GM21381 (cell line): ENCODE data around the gene WNT7B.

ENCODE experiments used
- ATAC-seq: cut with Tn5 transposase; IDR thresholded peaks from one replicate; pipeline ENCODE4 v1.9.1; 2021; ENCODE audit warnings: mild to moderate bottlenecking, moderate library complexity; ENCODE audit not compliant: unreplicated experiment

WNT7B gene

DNA sequence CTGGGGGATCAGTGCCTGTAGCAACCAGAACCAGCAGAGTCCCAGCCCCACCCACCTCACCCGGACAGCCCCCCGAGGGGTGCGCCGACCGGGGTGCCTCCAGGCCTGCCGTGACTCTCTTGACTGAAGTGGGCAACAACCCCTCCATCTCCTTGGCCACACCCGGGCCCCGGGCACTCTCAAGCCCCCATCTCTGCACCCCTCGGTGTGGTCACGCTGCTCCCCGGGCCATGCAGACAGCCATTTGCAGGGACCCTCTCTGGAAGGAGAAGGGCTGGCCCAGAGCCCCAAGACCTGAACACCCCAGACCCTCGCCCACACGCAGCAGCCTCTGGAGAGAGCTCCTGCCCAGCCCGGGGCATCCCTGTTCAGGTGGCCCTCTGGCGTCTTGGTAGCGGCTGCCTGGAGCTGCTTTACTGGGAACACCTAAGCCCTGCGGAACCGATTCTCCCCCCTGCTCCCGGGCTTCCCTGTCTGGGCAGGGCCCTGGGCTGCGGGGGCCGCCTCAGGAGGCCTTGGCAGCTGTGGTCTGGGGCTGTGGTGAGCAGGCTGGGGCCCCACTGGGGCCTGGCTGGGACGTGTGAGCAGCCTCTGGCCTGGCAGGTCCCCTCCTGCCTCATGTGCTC is 84.9 kb downstream of the WNT7B start:
- ATAC-seq = no peak

DNA sequence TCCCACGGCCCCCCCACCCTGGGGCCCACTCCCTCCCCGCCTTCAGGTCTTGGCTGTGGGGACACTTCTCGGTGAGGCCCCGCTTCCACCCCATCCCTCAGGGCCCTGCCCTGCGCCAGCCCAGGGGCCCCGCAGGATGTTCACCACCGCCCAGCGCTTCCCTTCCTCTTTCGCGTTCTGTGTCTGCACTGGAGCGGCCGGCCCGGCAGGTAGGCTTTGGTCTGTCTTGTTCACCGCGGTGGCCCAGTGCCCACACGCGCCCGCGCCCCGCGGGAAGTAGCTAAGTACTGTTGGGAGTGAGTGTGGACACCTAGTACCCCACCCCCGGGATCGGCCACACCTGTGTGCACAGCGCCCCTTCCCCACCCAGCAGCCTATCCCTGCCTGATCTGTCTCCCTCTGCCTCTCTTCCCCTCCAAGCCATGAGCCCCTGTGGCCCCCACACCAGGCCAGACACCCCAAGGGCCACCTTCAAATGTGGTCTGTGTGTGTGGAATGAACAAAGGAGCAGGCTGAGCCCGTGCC is 85.4 kb downstream of the WNT7B start:
- no peak for ATAC-seq

DNA sequence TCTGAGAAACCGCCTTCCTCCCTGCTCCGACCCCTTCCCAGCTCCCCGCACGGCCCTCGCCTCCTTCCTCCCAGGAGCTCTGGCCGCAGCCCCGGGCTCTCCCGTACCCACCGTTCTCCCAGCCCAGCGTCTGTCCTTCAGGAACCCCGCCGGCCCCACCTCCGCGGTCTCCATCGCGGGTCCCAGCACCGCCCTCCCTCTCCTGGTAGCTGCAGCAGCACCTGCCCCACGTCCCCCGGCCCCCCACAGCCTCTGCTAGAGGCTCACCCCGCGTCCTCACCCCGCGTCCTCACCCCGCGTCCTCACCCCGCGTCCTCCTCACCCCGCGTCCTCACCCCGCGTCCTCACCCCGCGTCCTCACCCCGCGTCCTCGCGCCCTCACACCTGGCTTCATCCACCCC is 85.9 kb downstream of the WNT7B start:
- no peak for ATAC-seq

DNA sequence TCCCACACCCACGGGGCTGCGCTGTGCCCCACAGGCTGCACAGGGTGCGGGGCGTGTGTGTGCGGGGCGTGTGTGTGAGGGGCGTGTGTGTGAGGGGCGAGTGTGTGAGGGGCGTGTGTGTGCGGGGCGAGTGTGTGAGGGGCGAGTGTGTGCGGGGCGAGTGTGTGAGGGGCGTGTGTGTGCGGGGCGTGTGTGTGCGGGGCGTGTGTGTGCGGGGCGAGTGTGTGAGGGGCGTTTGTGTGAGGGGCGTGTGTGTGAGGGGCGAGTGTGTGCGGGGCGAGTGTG is 86.7 kb downstream of the WNT7B start:
- ATAC-seq = no peak

DNA sequence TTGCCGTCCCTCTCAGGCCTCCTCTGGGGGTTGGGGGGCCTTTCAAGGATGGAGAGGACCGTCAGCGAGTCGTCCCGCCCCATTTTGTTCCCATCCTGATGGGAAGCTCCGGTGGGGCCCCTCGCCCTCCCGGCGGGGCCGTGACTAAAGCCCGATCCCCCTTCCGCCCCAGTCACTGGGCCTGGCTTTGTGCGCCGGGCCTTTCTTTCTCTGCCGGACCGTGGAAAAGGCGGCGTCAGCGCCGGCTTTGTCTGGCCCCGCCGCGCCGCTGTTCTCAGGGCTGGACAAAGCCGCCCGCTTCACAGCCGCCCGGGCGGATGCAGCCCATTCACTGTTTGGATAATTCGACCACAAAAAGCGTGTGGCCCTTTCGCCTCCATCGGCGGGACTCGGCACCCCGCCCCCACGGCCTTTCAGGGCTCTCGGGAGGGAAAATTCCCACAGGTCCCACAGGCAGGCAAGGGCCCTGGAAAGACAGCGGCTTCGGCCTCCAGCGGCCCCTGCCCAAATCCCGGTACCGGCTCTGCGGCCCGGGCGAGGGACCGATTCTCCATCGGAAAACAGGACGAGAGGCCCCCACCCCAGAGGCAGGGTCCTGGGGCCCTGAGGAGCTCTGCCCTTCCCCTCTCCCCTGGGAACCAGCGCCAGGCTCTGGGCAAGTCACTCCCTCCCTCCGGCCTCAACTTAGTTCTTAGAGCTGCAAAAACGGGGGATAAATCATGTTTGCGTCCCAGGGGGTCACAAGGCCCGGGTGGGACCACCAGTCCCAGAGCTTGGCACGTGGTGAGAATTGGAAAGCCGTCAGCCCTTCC is 87.2 kb downstream of the WNT7B start:
- ATAC-seq = no peak

DNA sequence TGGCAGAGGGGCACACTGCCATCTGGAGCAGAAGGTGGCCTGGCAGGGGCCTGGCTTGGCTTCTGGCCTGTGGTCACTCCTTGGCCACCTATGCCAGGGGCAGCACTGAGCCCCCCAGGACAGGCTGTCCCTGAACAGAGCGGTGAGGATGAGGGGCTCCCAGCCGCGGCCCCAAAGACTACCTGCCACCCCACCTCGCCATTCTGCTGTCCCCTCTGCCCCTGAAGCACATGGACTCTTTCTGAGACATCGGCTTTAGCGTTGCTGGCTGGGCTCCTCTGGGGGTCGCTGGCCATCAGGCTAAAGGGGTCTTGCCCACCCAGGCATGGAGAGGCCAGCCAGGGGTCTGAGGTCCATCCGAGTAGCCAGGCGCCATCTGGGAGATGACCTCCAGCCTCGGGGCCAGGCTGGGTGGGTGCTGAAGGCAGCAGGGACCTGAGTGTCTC is 87.8 kb downstream of the WNT7B start:
- ATAC-seq = no peak

DNA sequence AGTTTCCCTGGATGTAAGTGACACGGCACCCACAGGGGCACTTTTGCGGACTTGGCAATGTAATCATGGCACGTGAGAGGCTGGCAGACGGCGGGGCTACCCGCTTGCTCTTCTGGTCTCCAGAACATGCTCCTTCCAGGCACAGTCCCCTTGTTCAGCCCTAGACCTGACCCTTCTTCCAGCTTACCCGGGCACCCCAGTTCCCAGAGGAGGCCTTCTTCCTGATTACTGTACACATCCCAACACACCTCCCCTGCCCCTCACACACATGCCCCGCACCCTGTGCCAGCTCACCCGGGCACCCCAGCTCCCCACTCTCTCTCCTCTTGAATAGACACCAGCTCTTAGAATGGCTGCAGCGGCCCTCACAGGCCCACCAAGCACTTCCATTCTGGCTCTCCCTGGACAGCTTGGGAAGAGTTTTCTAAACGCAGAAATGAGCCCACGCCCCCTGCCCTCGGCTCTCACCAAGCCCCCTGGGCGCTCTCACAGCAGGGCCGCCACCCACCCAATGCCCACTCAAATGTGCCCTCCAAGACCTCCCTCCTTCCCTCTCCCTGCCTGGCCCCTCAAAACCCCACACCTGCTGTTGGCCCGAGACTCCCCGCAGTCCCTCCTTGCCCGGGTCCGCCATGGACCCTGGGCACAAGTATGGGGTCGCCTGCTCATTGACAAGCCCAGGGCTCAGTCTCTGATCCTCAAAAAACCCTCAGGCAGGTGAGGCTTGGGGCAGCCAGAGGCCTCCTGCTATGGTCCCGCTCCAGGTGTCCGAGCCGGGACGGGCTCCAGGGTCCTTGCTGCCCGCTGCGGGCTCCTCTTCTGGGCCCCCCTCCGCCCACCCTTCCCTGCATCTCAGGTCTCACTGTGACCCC is 88.5 kb downstream of the WNT7B start:
- ATAC-seq = no peak

DNA sequence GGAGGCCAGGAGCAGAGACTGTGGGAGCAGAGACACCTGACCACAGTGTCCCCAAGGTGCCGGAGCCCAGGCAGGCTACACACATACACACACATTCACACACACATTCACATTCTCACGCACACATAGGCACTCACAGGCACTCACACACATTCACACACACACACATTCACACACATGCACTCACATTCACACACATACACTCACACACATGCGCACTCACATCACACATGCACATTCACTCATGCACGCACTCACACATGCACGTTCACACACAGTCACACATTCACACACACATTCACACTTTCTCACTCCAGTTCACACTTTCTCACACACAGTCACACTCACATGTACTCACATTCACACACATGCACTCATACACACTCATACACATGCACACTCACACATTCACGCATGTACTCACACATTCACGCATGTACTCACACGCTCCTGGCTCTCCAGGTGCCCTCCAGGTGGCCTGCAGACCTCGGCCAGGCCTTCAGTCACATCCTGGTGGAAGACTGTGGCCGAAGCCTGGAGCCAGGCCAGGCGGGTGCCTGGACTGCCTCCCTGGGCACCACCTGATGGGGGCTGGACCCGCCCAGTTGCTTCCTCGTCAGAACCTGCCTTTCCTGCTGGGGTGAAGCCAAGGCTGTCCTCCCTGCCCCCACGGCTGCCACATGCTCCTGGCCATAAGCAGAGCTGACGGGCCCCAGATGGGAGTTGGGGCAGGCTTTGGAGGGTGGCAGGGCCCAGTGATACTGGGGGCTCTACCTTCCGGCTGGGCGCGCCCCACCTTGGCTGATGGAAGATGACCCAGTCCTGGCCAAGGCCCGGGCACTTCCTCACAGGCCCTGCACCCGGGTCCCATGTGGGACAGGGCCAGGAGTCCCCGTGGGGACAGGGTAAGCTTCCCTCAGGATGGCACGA is 89.5 kb downstream of the WNT7B start:
- no peak for ATAC-seq

DNA sequence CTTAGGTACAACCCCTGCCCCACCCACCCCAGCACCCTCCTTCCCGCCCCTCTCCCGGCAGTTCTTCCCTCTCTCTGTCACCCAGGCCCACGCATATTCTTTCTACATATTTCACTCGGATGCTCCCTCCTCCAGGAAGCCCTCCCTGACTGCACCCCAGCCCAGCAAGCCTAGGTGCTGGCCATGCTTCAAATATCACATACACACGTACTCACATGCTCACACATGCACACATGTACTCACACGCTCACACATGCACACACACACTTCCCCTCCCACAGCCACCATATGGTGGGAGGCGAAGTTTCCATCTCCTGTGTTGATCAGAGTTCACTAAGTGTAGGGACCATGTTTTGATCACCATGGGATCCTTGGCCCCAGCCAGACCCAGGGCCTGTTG is 90.4 kb downstream of the WNT7B start:
- no peak for ATAC-seq

DNA sequence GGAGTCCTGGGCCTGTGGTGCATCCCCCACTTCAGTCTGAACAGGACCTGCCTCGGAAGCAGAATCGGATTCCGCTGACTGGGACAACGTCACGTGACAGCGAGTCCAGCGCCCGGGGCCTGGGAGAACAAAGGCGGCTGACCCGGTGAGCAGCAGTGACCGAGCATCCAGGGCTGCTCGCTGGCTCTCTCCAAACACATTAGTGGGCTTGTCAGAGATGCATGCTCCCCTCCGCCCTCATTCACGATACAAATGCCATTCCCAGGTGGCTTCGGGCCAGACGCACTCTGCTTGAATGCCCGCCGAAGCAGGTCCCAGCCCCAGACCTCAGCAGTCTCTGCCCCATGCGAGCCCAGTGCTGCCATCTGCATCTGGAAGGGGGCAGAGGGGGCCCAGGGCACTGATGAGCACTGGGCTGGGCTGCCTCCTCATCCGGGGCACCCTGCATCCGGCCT is 91.0 kb downstream of the WNT7B start:
- no peak for ATAC-seq

DNA sequence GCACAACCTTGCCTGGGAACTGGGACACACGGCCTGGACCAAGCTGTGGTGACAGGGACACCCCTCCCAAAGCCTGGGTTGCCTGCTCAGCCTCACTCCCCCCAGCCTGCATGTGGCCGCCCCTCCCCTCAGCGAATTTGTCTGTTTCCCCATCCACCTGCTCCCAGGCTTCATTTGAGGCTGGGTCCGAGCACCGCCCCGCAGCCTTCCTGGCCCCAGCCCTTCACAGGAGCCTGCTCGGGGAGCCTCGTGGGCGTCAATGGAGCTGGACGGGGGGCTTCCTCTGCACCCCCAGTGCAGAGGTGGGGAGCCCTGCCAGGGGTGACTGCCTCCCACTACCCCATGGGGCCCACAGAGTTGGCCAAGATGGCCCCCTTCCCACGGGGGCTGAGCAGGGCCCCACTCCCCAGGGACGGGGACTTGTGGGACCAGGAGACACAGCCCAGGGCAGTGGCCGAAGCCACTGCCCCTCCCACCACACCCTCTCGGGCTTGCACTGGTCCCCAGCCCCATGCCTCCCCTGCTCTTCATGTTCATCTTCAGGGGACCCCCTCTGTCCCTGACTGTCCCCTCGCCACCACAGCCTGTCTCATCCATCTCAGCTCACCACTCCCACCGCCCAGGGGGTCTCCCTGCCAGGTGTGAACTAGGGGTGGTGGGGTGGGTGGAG is 91.7 kb downstream of the WNT7B start:
- no peak for ATAC-seq

DNA sequence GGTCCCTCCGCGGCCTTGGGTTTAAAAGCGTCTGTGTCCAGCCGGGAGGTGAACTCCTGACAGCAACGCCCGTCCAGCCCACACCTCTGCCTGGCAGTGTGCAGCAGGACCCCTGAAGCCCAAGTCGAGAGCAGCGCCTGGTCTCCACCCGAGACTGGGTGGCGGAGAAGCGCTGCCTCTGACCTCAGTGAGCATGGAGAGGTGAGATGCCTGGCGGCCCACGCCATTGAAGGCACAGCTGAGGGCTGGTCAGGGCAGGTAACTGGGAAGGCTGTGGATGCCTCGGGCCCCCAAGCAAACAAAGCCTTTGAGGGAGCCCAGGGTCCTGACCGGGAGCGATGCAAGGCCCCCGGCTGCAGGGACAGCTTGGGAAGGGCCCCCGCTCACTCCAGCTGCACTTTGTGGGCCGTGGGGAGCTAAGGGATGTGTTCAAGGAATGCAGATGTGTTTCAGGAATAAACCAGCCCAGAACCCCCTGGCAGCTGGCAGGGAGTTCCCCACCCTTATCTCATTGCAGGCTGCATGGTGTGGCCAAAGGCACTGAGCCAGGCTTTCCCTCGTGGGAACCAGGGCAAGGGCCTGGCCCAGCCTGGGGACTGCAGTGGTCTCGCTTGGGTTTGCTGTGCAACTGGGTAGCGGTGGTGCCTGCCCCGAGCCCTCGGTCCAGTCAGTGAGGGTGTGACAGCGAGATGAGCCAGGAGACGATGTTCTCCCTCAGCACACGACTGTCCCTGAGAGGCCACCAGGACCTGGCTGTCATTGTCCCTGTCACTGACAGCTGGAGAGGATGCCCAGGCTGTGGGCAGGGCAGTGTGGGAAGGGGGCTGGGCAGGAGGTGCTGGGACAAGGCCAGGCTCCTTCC is 92.5 kb downstream of the WNT7B start:
- ATAC-seq = no peak

DNA sequence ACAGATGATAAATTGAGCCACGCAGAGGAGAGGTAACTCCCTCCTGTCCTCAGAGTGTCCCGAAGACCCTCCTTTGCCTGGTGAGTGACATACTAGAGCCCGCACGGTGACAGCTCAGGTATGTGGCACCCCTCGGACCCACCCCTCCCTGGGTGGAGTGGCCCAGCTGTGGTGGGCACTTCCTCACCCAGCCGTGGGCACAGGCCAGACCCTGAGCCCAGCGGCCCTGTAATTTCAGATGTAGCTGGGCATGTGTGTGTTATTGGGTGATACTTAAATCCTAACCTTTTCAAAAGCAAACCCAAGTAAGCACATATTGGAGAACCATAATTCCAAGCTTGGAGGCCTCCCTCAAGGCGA is 93.2 kb downstream of the WNT7B start:
- ATAC-seq = no peak

DNA sequence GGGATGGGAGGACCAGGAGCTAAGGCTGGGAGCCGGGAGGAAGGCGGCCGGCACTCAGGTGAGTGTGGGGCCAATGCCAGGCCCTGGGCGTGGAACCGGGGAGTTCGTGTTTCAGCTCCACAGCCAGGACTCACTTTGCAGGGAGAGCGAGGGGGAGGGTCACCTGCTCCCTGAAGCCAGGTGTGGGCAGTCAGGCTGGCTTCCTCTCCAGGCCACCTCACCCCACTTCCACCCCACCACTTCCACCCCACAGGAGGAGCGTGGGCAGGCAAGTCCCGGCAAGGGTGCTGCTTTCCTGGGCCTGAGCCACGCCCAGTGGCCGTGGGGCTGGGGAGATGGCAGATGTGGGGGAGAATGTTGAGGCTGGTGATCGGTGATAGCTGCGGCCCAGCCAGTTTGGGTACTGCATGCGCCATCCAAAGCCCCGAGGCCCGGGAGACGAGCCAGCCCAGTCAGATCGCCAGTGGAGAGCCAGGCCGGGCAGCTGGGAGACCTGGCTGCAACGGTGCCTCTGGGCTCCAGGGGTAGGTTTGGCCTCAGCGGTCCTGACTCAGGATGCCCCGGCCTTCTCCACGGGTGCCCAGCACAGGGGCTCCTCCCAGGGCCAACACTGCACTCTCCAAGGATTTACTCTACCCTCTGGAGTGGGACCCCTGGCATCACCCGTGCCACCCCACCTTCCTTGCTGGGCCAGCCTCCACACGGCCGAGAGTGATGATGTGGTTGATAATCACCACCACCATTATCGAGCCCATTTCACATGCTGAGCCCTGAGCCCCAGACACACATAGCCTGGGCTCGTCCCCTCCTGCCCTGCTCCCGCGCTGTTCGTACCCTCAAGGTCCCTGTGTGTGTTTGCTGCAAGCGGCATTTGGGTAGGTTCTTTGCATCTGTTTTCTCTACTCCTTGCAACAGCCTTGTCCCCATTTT is 93.8 kb downstream of the WNT7B start:
- no peak for ATAC-seq

DNA sequence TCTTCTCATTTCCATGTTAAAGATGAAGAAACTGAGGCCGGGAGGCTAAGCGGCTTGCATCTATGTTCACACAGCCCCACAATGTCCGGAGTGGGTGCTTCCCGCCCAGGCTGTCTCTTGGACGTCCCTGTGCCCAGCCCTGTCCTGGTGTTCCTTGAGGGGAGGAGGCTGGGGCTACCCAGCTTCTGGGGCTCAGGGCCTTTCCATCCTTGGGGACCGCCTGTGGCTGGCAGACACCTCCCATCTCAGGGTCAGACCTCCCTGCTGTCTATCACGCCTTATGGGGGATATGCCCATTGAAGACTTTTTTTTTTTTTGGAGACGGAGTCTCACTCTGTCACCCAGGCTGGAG is 95.5 kb downstream of the WNT7B start:
- no peak for ATAC-seq

DNA sequence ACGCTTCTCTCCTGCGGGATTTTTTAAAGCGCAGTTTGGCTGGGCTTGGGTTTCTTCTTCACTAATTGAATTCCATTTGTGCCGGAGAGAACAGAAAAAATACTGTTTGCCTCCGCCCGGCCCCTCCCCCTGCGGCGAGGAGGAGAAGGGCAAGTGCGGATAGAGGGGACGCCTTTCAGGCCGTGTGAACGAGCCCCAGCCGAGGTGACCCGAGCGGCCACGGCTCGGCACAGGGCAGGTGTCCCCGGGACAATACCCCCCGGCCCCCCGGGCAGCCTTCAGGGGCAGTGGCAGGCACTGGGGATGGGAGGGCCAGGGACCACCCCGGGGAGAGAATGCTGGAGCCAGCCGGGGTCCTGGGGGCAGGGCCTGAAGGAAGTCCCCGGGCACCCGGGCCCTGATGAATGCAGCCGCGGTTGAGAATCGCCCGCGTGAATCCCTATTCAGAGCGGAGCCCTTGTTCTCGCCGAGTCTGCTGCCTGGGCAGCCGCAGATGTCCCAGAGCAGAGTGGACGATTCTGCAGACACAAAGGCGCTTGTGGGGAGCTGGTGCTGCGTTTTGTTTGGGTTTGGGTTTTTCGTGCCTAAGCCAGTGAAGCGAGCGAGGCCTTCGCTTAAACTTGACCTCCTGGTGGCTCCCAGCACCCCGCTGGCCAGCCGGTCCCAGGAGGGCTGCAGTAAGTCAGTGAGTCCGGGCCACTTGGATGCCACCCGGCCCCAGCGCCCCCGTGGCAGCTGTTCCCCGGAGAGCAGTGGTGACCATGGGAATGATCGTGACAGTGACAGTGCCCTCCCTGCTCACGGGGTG is 96.0 kb downstream of the WNT7B start:
- no peak for ATAC-seq

DNA sequence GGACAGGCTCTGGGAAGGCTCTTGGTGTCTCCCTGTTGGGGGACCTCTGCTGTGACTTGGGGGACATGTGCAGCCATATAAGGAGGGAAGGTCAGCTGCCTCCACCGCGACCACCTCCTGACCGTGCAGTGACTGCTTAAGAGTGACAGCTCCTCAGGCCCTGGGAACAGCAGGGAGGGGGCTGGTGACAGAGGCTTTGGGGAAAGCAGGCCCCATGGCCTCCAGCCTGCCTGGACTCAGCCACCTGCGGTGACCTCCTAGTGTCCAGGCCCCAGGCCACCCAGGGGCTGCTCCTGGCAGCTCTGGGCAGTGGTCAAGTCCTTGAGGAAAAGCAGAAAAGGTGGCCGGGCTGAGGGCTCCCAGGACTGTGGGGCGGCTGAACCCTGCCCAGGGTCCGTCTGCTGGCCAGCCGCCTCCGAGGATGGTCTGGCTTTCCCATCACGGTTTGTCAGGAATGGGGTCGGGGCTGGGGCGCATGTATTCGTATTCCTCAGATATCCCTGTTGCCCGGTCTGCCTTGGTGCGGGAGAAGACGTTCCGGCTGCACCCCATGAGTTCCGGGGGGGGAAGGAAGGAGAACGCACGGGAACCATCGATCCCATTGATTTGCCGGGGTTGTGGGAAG is 96.8 kb downstream of the WNT7B start:
- ATAC-seq = no peak
